B cell (primary cell): ENCODE measurements around the gene TMEM116. TPM values are rescaled to one million over a fixed set of nuclear protein-coding genes. Genes with fewer than 3 reads are reported as not detected.

Experiments
- ATAC-seq: fragments of 200-7000 bp; cut with Tn5 transposase; one replicate; pipeline ENCODE4 v1.10.0; 2021; ENCODE audit warnings: low read depth, mild to moderate bottlenecking, moderate number of reproducible peaks, moderate library complexity
- CTCF ChIA-PET: fragments of 350-600 bp; sonication (Branson Sonifier 250); formaldehyde crosslinking; loops from one replicate; lab custom pipeline; 2021; ENCODE audit warnings: antibody characterized with exemption, inconsistent platforms; lab: Charles Lee
- POLR2A ChIA-PET: fragments of 350-600 bp; sonication (Branson Sonifier 250); formaldehyde crosslinking; loops from one replicate; lab custom pipeline; 2021; ENCODE audit warnings: antibody characterized with exemption; lab: Charles Lee
- DNase-seq: peaks from one replicate; pipeline ENCODE4 v3.0.0; 2013
- H2AFZ ChIP-seq: 2 replicates; pipeline ENCODE4 v1.6.1; 2012; ENCODE audit warnings: mild to moderate bottlenecking, low read depth, low read length; ENCODE audit not compliant: insufficient read depth, poor library complexity, severe bottlenecking
- H3K27ac ChIP-seq, 2 donors: 1 replicate in 1 of 2; 2 replicates in 1 of 2; pipeline ENCODE4 v1.5.1; 2012 to 2013; ENCODE audit warnings: low read length in 2 of 2, mild to moderate bottlenecking in 2 of 2, moderate library complexity in 1 of 2
- H3K27me3 ChIP-seq, 4 experiments: fragments of 200-600 bp in 1 of 4; sonication (generic) in 1 of 4; replicated peaks in 1 of 4; 1 replicate in 2 of 4; 2 replicates in 2 of 4; pipeline versions ENCODE4 v1.6.1 to v1.7.0; 2013 to 2016; ENCODE audit warnings: low read length in 3 of 4, mild to moderate bottlenecking in 2 of 4, mixed read lengths in 1 of 4, moderate library complexity in 1 of 4; ENCODE audit not compliant: insufficient read depth in 4 of 4, control insufficient read depth in 3 of 4; ENCODE audit errors: control extremely low read depth in 1 of 4
- H3K36me3 ChIP-seq, 2 experiments: replicated peaks in 1 of 2; 1 replicate in 1 of 2; 2 replicates in 1 of 2; pipeline versions ENCODE4 v1.6.1 to v1.7.1; 2013; ENCODE audit warnings: low read length in 1 of 2; ENCODE audit not compliant: insufficient read depth in 2 of 2, control insufficient read depth in 1 of 2; ENCODE audit errors: control extremely low read depth in 1 of 2, extremely low read depth in 1 of 2
- H3K4me1 ChIP-seq, 2 donors: fragments of 200-600 bp in 1 of 2; sonication (generic) in 1 of 2; 1 replicate in 1 of 2; 2 replicates in 1 of 2; pipeline versions ENCODE4 v1.5.1 to v1.6.1; 2013 to 2017; ENCODE audit warnings: low read length in 2 of 2; ENCODE audit not compliant: control insufficient read depth in 2 of 2, insufficient read depth in 2 of 2
- H3K4me2 ChIP-seq: replicated peaks from 2 replicates; pipeline ENCODE3; 2012; ENCODE audit warnings: mild to moderate bottlenecking, low read depth, low read length; ENCODE audit not compliant: poor library complexity, severe bottlenecking
- H3K4me3 ChIP-seq, 5 experiments: fragments of 200-600 bp in 1 of 5; sonication (generic) in 1 of 5; 1 replicate in 3 of 5; 2 replicates in 2 of 5; pipeline versions ENCODE4 v1.5.1 to v1.7.0; 2011 to 2016; ENCODE audit warnings: low read length in 4 of 5, mild to moderate bottlenecking in 4 of 5, low read depth in 2 of 5, control low read depth in 1 of 5, moderate library complexity in 1 of 5; ENCODE audit not compliant: insufficient read depth in 1 of 5; ENCODE audit errors: control extremely low read depth in 1 of 5, extremely low read depth in 1 of 5
- H3K79me2 ChIP-seq: fragments of 200-600 bp; sonication (generic); one replicate; pipeline ENCODE4 v1.6.0; 2016; ENCODE audit warnings: low read length; ENCODE audit not compliant: control insufficient read depth, insufficient read depth
- H3K9ac ChIP-seq: fragments of 200-600 bp; sonication (generic); 2 replicates; pipeline ENCODE4 v1.6.1; 2017; ENCODE audit warnings: mild to moderate bottlenecking, low read length, moderate library complexity
- H3K9me3 ChIP-seq, 3 donors: one replicate each; pipeline versions ENCODE4 v1.6.1 to v1.7.1; 2013; ENCODE audit warnings: low read length in 2 of 3; ENCODE audit not compliant: control insufficient read depth in 2 of 3, insufficient read depth in 1 of 3; ENCODE audit errors: control extremely low read depth in 1 of 3
- H4K20me1 ChIP-seq: 2 replicates; pipeline ENCODE4 v1.6.0; 2012; ENCODE audit warnings: mild to moderate bottlenecking, low read length; ENCODE audit not compliant: insufficient read depth, control insufficient read depth, poor library complexity, severe bottlenecking
- H3K27ac Mint-ChIP-seq: one replicate; pipeline ENCODE4 v1.8.0; 2021; ENCODE audit warnings: mixed read lengths
- H3K27me3 Mint-ChIP-seq: one replicate; pipeline ENCODE4 v1.8.0; 2021; ENCODE audit warnings: mixed read lengths
- H3K4me1 Mint-ChIP-seq: one replicate; pipeline ENCODE4 v1.8.0; 2021; ENCODE audit warnings: mixed read lengths
- H3K4me3 Mint-ChIP-seq: one replicate; pipeline ENCODE4 v1.8.0; 2021; ENCODE audit warnings: mixed read lengths
- H3K9me3 Mint-ChIP-seq: one replicate; pipeline ENCODE4 v1.8.0; 2022; ENCODE audit warnings: mixed read lengths; ENCODE audit not compliant: insufficient read depth
- CTCF ChIP-seq: fragments of 200-600 bp; IDR thresholded peaks from one replicate; pipeline ENCODE4 v1.8.0; 2022; ENCODE audit warnings: antibody characterized with exemption, mild to moderate bottlenecking
- EZH2 ChIP-seq: IDR thresholded peaks from 2 replicates; pipeline ENCODE4 v1.6.1; 2012; ENCODE audit warnings: borderline replicate concordance, low read depth, mild to moderate bottlenecking, moderate library complexity, low read length; ENCODE audit not compliant: insufficient read depth, poor library complexity, severe bottlenecking
- WGBS: methylation state at CpG from one replicate; pipeline ENCODE4 v1.1.5; 2013; ENCODE audit warnings: missing lambda C conversion rate; ENCODE audit not compliant: insufficient coverage; 5-methylcytosine and 5-hydroxymethylcytosine counted together
- intact Hi-C: fragments of 100-400 bp; cut with micrococcal nuclease; formaldehyde crosslinking; loops from one replicate; pipeline ENCODE4 v1.10.0; 2022
- polyA plus RNA-seq: library from polyadenylated mRNA; depleted of rRNA; stranded (reverse); fragments of >200 nt; gene quantifications from 2 replicates; pipeline ENCODE4 v1.2.3, GENCODE V29; 2012
- total RNA-seq, 2 donors: library from RNA; stranded (reverse); fragments of 120-200 nt in 1 of 2; gene quantifications; 1 replicate in 1 of 2; 2 replicates in 1 of 2; pipeline versions ENCODE4 v1.2.3 to v1.2.4, GENCODE V29; 2013 to 2022

TMEM116 gene
- total and polyA plus RNA-seq, 2 donors (not counting 1 experiment from before 2014, with no cell fraction given): 7.9 to 11.7 TPM

GRCh38 chr12:111887926-111888745 lies 124.8 kb downstream of the TMEM116 start:
- Histone ChIP-seq H3K36me3 (peaks cover 32 to 84% of the 10 kb centered on the region in 2 experiments), H4K20me1 (no peaks in the 10 kb centered on the region), H3K27ac (no peak overlapping the region), H3K9ac (no peak overlapping the region), H3K4me2 (no peak overlapping the region), H3K27me3 (no peaks in the 10 kb centered on the region), H3K9me3 (no peaks in the 10 kb centered on the region), H3K4me1 (no peaks in the 10 kb centered on the region), H3K79me2 (no peaks in the 10 kb centered on the region), H2AFZ (no peak overlapping the region), H3K4me3 (no peak overlapping the region)
- Mint-ChIP-seq H3K9me3 (no peaks in the 10 kb centered on the region), H3K27ac (no peak overlapping the region), H3K4me3 (no peak overlapping the region), H3K4me1 (no peaks in the 10 kb centered on the region), H3K27me3 (no peaks in the 10 kb centered on the region)
- ATAC-seq (no peak), DNase-seq (no peak)
- TF ChIP-seq EZH2: no peak
- no peak for TF ChIP-seq CTCF
- POLR2A ChIA-PET: no interaction called here
- CTCF ChIA-PET: no interaction called here
- intact Hi-C loops: no loop called here
- WGBS: 98% methylated on average over 6 of the region's 11 CpGs

- Mint-ChIP-seq H3K4me3 (no peak overlapping the region), H3K4me1 (no peaks in the 10 kb centered on the region), H3K27me3 (no peaks in the 10 kb centered on the region), H3K9me3 (no peaks in the 10 kb centered on the region), H3K27ac (no peak overlapping the region)
- no peaks in the 10 kb centered on the region for H3K79me2 ChIP-seq
- intact Hi-C loops: no loop called here
- H4K20me1 ChIP-seq: no peaks in the 10 kb centered on the region
- no peak for ATAC-seq
- H3K27ac ChIP-seq: no peak overlapping the region
- H2AFZ ChIP-seq: no peak overlapping the region
- no peaks in the 10 kb centered on the region for H3K9me3 ChIP-seq
- ChIA-PET CTCF (no interaction called here), POLR2A (no interaction called here)
- H3K4me3 ChIP-seq: no peak overlapping the region
- H3K9ac ChIP-seq: no peak overlapping the region
- TF ChIP-seq EZH2 (no peak), CTCF (no peak)
- no peak for DNase-seq
- H3K36me3 ChIP-seq: peaks cover 28 to 79% of the 10 kb centered on the region in 2 experiments
- H3K4me1 ChIP-seq: no peaks in the 10 kb centered on the region
- H3K4me2 ChIP-seq: no peak overlapping the region
- no peaks in the 10 kb centered on the region for H3K27me3 ChIP-seq
- WGBS: 93% methylated on average over 6 of the region's 7 CpGs
Measured at GRCh38 chr12:111886662-111887545, 126.1 kb downstream of the TMEM116 start.
